ENCODE measurements around the gene TRAPPC6A.

TRAPPC6A gene

DNA sequence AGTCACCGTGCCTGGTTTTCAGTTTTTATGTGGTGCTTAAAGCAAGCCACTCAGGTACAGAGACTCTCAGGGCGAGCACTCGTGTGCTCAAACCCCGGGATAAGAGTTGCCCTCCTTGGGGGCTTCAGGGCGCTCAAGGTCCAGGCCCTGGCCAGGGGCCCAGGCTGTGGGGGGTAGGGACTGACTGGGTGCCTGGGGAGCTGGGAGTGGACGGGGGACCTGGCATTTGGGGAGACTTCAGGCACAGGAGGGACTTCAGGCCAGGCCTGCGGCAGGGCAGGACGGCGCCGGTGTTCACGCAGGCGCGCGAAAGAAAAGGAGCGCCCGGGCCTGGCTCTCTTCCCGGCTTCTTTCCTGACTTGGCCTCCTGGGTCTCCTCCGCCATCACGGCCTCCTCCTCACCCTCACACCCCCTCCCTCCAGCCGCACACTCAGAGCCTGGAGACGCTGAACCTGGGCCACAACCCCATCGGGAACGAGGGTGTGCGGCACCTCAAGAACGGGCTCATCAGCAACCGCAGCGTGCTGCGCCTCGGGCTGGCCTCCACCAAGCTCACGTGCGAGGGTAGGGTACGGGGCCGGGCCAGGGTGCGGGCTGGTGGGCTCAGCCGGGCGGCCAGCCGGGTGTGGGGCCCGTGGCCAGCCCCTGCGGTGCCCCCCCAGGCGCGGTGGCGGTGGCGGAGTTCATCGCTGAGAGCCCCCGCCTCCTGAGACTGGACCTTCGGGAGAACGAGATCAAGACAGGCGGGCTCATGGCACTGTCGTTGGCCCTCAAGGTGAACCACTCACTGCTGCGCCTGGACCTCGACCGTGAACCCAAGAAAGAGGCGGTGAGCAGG is 33.4 kb downstream of the TRAPPC6A start:
- DNase-seq (ENCODE audit: low spot score in 2 of 2): no peak
- Histone ChIP-seq H3K27me3 (ENCODE audit: low read depth) (no peaks in the 10 kb centered on the region), H3K9me3 (no peaks in the 10 kb centered on the region), H3K4me1 (no peaks in the 10 kb centered on the region), H3K36me3 (replicated peaks) (peaks cover 10% of the 10 kb centered on the region), H3K4me3 (no peak overlapping the region)
- in situ Hi-C loops (cut with MboI; ENCODE audit: low sequenced_read_pairs): no loop called here

GRCh38 chr19:45142726-45143110 is 35.3 kb downstream of the TRAPPC6A start:
- no peaks in the 10 kb centered on the region for H3K4me1 ChIP-seq
- no peaks in the 10 kb centered on the region for H3K27me3 ChIP-seq (ENCODE audit: low read depth)
- H3K4me3 ChIP-seq: no peak overlapping the region
- no peak for DNase-seq (ENCODE audit: low spot score in 2 of 2)
- H3K36me3 ChIP-seq (replicated peaks): peaks cover 10% of the 10 kb centered on the region
- in situ Hi-C loops (cut with MboI; ENCODE audit: low sequenced_read_pairs): no loop called here
- H3K9me3 ChIP-seq: no peaks in the 10 kb centered on the region

GRCh38 chr19:45142016-45142725 is 35.9 kb downstream of the TRAPPC6A start:
- in situ Hi-C loops (cut with MboI; ENCODE audit: low sequenced_read_pairs): no loop called here
- no peak overlapping the region for H3K4me3 ChIP-seq
- DNase-seq (ENCODE audit: low spot score in 2 of 2): no peak
- H3K36me3 ChIP-seq (replicated peaks): peaks cover 10% of the 10 kb centered on the region
- H3K27me3 ChIP-seq (ENCODE audit: low read depth): no peaks in the 10 kb centered on the region
- H3K4me1 ChIP-seq: no peaks in the 10 kb centered on the region
- H3K9me3 ChIP-seq: no peaks in the 10 kb centered on the region

DNA sequence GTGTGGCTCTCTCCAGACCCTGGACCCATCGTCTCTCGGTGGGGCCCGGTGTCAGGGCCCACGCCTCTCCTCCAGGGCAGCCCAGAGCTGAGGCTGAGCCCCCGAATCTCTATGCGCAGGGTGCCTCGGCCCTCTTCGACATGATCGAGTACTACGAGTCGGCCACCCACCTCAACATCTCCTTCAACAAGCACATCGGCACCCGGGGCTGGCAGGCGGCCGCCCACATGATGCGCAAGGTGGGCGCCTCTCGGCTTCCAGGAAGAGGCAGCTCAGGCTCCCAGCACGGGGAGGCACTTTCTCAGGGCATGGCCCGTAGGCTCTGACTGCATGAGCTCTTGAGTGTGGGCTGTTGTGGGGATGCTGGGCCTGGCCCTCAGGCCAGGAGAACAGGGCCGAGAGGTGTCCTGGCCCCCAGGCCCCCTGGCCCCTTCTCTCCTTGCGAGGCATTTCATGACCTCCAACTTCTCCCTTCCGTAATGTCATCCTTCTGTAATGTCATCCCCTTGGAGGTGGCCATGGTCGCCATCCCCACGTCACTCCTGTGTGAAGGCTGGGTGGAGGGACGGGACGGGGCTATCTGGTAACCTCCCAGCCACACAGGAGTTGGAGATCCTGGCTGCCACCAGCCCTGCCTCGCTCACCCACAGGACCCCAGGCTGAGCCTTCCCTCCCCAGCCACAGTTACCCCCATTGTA is 36.7 kb downstream of the TRAPPC6A start:
- DNase-seq (ENCODE audit: low spot score in 2 of 2): no peak
- H3K4me3 ChIP-seq: no peak overlapping the region
- peaks cover 10% of the 10 kb centered on the region for H3K36me3 ChIP-seq (replicated peaks)
- in situ Hi-C loops (cut with MboI; ENCODE audit: low sequenced_read_pairs): no loop called here
- H3K4me1 ChIP-seq: no peaks in the 10 kb centered on the region
- no peaks in the 10 kb centered on the region for H3K9me3 ChIP-seq
- H3K27me3 ChIP-seq (ENCODE audit: low read depth): no peaks in the 10 kb centered on the region

GRCh38 chr19:45140533-45140932 is 37.5 kb downstream of the TRAPPC6A start:
- H3K9me3 ChIP-seq: no peaks in the 10 kb centered on the region
- no peak for DNase-seq (ENCODE audit: low spot score in 2 of 2)
- H3K36me3 ChIP-seq (replicated peaks): peaks cover 10% of the 10 kb centered on the region
- in situ Hi-C loops (cut with MboI; ENCODE audit: low sequenced_read_pairs): no loop called here
- H3K4me1 ChIP-seq: no peaks in the 10 kb centered on the region
- no peaks in the 10 kb centered on the region for H3K27me3 ChIP-seq (ENCODE audit: low read depth)
- no peak overlapping the region for H3K4me3 ChIP-seq

DNA sequence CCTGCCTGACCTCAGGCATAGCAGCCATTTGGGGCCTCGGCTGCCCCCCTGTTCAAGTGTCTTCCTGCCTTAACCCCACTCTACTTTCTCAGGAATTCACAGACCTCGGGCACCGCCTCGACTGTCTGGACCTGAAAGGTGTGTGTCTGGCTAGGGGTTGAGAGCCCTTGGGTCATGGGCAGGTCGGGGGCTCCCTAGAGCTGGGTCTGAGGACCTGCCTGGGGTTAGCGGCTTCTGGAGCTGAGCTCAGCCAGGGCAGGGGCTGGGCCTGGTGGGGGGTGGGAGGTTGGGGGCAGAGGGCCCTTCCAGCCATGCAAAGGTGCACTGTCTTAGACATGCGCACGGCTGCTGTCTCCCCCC is 37.9 kb downstream of the TRAPPC6A start:
- no peak overlapping the region for H3K4me3 ChIP-seq
- no peaks in the 10 kb centered on the region for H3K27me3 ChIP-seq (ENCODE audit: low read depth)
- DNase-seq (ENCODE audit: low spot score in 2 of 2): no peak
- in situ Hi-C loops (cut with MboI; ENCODE audit: low sequenced_read_pairs): no loop called here
- no peaks in the 10 kb centered on the region for H3K9me3 ChIP-seq
- no peaks in the 10 kb centered on the region for H3K4me1 ChIP-seq
- peaks cover 10% of the 10 kb centered on the region for H3K36me3 ChIP-seq (replicated peaks)

DNA sequence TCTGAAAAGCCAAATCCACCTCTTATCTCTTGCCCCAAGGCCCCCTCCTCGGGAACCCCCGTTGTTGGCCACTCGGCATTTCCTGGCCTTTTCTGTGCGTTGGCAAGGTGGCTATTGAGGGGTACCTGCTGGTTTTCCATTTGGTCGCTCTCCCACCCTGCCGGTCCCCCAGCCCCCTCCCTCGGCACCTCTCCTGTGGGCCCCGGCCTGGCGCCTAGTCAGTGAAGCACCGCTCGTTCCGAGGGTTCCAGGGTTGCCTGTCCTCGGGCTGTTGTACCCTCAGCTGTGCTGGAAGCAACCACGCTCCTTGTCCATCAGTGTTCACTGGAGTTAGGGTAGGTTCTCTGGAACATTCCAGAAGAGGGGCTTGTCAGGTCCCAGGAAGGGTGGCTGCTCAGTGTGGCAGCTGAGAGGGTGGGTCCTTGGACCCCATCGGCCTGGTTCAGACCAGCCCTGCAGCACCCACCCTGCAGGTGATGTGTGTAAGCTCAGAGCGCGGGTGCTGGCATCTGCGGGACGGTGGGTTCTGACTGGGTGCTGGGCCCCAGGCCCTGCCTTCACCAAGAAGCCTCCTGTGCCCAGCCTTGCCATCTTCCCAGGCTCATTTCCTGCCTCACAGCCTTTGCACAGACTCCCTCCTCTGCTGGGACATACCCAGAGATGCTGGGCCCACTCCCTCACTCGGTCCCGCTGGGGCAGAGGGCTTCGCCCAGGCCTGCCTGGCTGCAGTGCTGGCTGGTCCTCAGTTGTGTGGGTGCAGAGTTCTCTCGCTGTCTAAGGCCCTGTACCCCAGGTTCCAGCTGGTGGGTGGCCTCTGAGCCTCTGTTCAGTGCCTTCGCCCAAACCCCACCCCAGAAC is 38.5 kb downstream of the TRAPPC6A start:
- Histone ChIP-seq H3K9me3 (no peaks in the 10 kb centered on the region), H3K4me3 (no peak overlapping the region), H3K36me3 (replicated peaks) (peaks cover 10% of the 10 kb centered on the region), H3K4me1 (no peaks in the 10 kb centered on the region), H3K27me3 (ENCODE audit: low read depth) (no peaks in the 10 kb centered on the region)
- in situ Hi-C loops (cut with MboI; ENCODE audit: low sequenced_read_pairs): no loop called here
- DNase-seq (ENCODE audit: low spot score in 2 of 2): no peak

DNA sequence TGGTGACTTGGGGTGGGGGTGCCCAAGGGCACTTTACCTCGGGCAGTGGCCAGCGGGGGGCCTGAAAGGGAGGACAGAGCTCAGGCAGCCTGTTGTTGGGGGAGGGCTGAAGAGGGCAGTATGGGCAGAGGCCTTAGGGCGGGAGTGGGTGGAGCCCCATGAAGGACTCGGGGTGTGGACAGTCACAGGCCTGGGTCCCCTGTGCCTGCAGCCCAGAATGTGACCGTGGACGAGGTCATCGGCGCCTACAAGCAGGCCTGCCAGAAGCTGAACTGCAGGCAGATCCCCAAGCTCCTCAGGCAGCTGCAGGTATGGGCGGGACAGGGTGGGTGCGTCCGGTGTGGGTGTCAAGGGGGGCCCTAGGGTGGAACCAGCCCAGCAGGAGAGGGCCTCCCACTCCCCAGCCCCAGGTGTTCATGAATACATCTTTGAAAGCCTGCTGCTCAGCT is 39.7 kb downstream of the TRAPPC6A start:
- no peaks in the 10 kb centered on the region for H3K4me1 ChIP-seq

GRCh38 chr19:45137179-45137761 is 40.8 kb downstream of the TRAPPC6A start:
- Histone ChIP-seq H3K36me3 (replicated peaks) (peaks cover 8% of the 10 kb centered on the region), H3K9me3 (no peaks in the 10 kb centered on the region), H3K27me3 (ENCODE audit: low read depth) (no peaks in the 10 kb centered on the region), H3K4me1 (no peaks in the 10 kb centered on the region), H3K4me3 (no peak overlapping the region)
- DNase-seq (ENCODE audit: low spot score in 2 of 2): no peak
- in situ Hi-C loops (cut with MboI; ENCODE audit: low sequenced_read_pairs): no loop called here

More for the DNA sequence above, 39.7 kb downstream of the TRAPPC6A start:
- in situ Hi-C loops (cut with MboI; ENCODE audit: low sequenced_read_pairs): no loop called here
- Histone ChIP-seq H3K36me3 (replicated peaks) (peaks cover 10% of the 10 kb centered on the region), H3K4me3 (no peak overlapping the region), H3K9me3 (no peaks in the 10 kb centered on the region), H3K27me3 (ENCODE audit: low read depth) (no peaks in the 10 kb centered on the region)
- DNase-seq (ENCODE audit: low spot score in 2 of 2): no peak

- in situ Hi-C loops (cut with MboI; ENCODE audit: low sequenced_read_pairs): no loop called here
- DNase-seq (ENCODE audit: low spot score in 2 of 2): no peak
- no peak overlapping the region for H3K4me3 ChIP-seq
- H3K9me3 ChIP-seq: no peaks in the 10 kb centered on the region
- H3K27me3 ChIP-seq (ENCODE audit: low read depth): no peaks in the 10 kb centered on the region
- H3K4me1 ChIP-seq: no peaks in the 10 kb centered on the region
- H3K36me3 ChIP-seq (replicated peaks): peaks cover 6% of the 10 kb centered on the region
Observed at GRCh38 chr19:45136507-45137178, 41.4 kb downstream of the TRAPPC6A start.

GRCh38 chr19:45135176-45135885 is 42.7 kb downstream of the TRAPPC6A start:
- in situ Hi-C loops (cut with MboI; ENCODE audit: low sequenced_read_pairs): no loop called here
- Histone ChIP-seq H3K27me3 (ENCODE audit: low read depth) (no peaks in the 10 kb centered on the region), H3K36me3 (replicated peaks) (no peaks in the 10 kb centered on the region), H3K9me3 (no peaks in the 10 kb centered on the region), H3K4me1 (no peaks in the 10 kb centered on the region), H3K4me3 (no peak overlapping the region)
- no peak for DNase-seq (ENCODE audit: low spot score in 2 of 2)

- no peaks in the 10 kb centered on the region for H3K36me3 ChIP-seq (replicated peaks)
- no peaks in the 10 kb centered on the region for H3K9me3 ChIP-seq
- H3K4me1 ChIP-seq: no peaks in the 10 kb centered on the region
- DNase-seq (ENCODE audit: low spot score in 2 of 2): no peak
- no peaks in the 10 kb centered on the region for H3K27me3 ChIP-seq (ENCODE audit: low read depth)
- no peak overlapping the region for H3K4me3 ChIP-seq
- in situ Hi-C loops (cut with MboI; ENCODE audit: low sequenced_read_pairs): no loop called here
Observed at GRCh38 chr19:45133661-45134060, 44.4 kb downstream of the TRAPPC6A start.
